Measurements from ENCODE around the gene CCDC85C. TPM values are rescaled to one million over a fixed set of nuclear protein-coding genes. Genes with fewer than 3 reads are reported as not detected.
A peak's percentile ranks its signal among the peaks of the same experiment; 100 is the strongest.

The CCDC85C gene
- total and polyA plus RNA-seq, 10 of the 15 experiments (the other 5 are each of a cell fraction or from before 2014, with no cell fraction given), result 0.03 to 3.6 (median 1.1) TPM

- no peak for TF ChIP-seq ZSCAN29 (IDR thresholded peaks at IDR 0.05)
- TF ChIP-seq STAT1 (conservative IDR thresholded peaks at IDR 0.05), result no peak
- no peak for TF ChIP-seq CUX1 (IDR thresholded peaks at IDR 0.05; ENCODE audit: insufficient replicate concordance, low read depth, low read length)
- no peak for TF ChIP-seq SP1 (IDR thresholded peaks at IDR 0.05; ENCODE audit: low read depth, low read length)
- no peak for TF ChIP-seq MAX (IDR thresholded peaks at IDR 0.05; ENCODE audit: low read depth, low read length)
- no peak for TF ChIP-seq ZNF622 (IDR thresholded peaks at IDR 0.05)
- no peak for TF ChIP-seq EP300 (IDR thresholded peaks at IDR 0.05; ENCODE audit: borderline replicate concordance in 1 of 2, control insufficient read depth in 1 of 2, low read depth in 2 of 2, low read length in 2 of 2)
- TF ChIP-seq POLR2A (IDR thresholded peaks at IDR 0.05; ENCODE audit: low read depth, low read length), result peak; percentile 42; the same call in 1 of the 2 replicates
- TF ChIP-seq NFXL1 (IDR thresholded peaks at IDR 0.05; ENCODE audit: borderline replicate concordance), result no peak
- no peak for TF ChIP-seq TCF3 (IDR thresholded peaks at IDR 0.05; ENCODE audit: borderline replicate concordance, insufficient read depth, low read depth, low read length)
- TF ChIP-seq ZBTB4 (CRISPR knock-in tag; IDR thresholded peaks at IDR 0.05), result no peak
- TF ChIP-seq ZNF207 (IDR thresholded peaks at IDR 0.05; ENCODE audit: borderline replicate concordance), result no peak
- TF ChIP-seq FOXK2 (IDR thresholded peaks at IDR 0.05), result no peak
- no peak for TF ChIP-seq PML (IDR thresholded peaks at IDR 0.05; ENCODE audit: low read length)
- no peak for TF ChIP-seq FOS (IDR thresholded peaks at IDR 0.05; ENCODE audit: borderline replicate concordance, extremely low read depth, insufficient read length)
- TF ChIP-seq POU2F2 (IDR thresholded peaks at IDR 0.05; ENCODE audit: borderline replicate concordance, low read depth, low read length), result peak; percentile 30; the same call in 1 of the 3 replicates
- TF ChIP-seq SRF (IDR thresholded peaks at IDR 0.05; ENCODE audit: low read depth in 2 of 2, low read length in 2 of 2), result no peak
- no peak for TF ChIP-seq NR2F1 (conservative IDR thresholded peaks at IDR 0.05)
- peak; percentile 79 for TF ChIP-seq RAD51 (IDR thresholded peaks at IDR 0.05)
- peak; percentile 29 for TF ChIP-seq JUNB (IDR thresholded peaks at IDR 0.05)
- no peak for TF ChIP-seq ATF2 (IDR thresholded peaks at IDR 0.05; ENCODE audit: low read length)
- no peak for TF ChIP-seq IKZF1 (conservative IDR thresholded peaks at IDR 0.05)
- TF ChIP-seq TCF7 (IDR thresholded peaks at IDR 0.05; ENCODE audit: borderline replicate concordance), result no peak
Observed at GRCh38 chr14:99595034-99595433, 9.0 kb downstream of the CCDC85C start (continued).

Data from GM12878 (cell line).